ENCODE data around the gene NUDT17. TPM values are rescaled to one million over a fixed set of nuclear protein-coding genes. Genes with fewer than 3 reads are reported as not detected.

The NUDT17 gene
- total and polyA plus RNA-seq, 2 of the 8 experiments (the other 6 are each of a cell fraction or from before 2014, with no cell fraction given), result 2.7 to 4.1 TPM

DNA sequence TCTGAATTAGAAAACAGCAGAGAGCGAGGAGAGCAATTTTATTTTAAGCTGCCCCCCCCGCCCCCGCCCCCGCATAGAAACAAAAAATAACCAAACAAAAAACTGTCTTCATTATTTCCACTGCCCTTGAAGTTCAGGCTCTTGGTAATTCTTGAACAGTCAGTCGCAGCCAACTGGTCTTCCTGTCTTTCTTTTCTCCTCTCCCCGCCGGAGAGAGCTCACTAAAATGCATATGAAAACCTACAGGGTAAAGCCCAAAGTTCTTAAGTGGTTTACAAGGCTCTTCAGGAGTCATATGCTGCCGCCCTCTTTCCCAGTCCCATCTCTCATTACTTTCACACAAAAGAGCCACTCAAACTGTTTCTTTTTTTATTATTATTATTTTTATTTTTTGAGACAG, 41.4 kb downstream of the NUDT17 start (continued):
- TF ChIP-seq, protein P1, sequence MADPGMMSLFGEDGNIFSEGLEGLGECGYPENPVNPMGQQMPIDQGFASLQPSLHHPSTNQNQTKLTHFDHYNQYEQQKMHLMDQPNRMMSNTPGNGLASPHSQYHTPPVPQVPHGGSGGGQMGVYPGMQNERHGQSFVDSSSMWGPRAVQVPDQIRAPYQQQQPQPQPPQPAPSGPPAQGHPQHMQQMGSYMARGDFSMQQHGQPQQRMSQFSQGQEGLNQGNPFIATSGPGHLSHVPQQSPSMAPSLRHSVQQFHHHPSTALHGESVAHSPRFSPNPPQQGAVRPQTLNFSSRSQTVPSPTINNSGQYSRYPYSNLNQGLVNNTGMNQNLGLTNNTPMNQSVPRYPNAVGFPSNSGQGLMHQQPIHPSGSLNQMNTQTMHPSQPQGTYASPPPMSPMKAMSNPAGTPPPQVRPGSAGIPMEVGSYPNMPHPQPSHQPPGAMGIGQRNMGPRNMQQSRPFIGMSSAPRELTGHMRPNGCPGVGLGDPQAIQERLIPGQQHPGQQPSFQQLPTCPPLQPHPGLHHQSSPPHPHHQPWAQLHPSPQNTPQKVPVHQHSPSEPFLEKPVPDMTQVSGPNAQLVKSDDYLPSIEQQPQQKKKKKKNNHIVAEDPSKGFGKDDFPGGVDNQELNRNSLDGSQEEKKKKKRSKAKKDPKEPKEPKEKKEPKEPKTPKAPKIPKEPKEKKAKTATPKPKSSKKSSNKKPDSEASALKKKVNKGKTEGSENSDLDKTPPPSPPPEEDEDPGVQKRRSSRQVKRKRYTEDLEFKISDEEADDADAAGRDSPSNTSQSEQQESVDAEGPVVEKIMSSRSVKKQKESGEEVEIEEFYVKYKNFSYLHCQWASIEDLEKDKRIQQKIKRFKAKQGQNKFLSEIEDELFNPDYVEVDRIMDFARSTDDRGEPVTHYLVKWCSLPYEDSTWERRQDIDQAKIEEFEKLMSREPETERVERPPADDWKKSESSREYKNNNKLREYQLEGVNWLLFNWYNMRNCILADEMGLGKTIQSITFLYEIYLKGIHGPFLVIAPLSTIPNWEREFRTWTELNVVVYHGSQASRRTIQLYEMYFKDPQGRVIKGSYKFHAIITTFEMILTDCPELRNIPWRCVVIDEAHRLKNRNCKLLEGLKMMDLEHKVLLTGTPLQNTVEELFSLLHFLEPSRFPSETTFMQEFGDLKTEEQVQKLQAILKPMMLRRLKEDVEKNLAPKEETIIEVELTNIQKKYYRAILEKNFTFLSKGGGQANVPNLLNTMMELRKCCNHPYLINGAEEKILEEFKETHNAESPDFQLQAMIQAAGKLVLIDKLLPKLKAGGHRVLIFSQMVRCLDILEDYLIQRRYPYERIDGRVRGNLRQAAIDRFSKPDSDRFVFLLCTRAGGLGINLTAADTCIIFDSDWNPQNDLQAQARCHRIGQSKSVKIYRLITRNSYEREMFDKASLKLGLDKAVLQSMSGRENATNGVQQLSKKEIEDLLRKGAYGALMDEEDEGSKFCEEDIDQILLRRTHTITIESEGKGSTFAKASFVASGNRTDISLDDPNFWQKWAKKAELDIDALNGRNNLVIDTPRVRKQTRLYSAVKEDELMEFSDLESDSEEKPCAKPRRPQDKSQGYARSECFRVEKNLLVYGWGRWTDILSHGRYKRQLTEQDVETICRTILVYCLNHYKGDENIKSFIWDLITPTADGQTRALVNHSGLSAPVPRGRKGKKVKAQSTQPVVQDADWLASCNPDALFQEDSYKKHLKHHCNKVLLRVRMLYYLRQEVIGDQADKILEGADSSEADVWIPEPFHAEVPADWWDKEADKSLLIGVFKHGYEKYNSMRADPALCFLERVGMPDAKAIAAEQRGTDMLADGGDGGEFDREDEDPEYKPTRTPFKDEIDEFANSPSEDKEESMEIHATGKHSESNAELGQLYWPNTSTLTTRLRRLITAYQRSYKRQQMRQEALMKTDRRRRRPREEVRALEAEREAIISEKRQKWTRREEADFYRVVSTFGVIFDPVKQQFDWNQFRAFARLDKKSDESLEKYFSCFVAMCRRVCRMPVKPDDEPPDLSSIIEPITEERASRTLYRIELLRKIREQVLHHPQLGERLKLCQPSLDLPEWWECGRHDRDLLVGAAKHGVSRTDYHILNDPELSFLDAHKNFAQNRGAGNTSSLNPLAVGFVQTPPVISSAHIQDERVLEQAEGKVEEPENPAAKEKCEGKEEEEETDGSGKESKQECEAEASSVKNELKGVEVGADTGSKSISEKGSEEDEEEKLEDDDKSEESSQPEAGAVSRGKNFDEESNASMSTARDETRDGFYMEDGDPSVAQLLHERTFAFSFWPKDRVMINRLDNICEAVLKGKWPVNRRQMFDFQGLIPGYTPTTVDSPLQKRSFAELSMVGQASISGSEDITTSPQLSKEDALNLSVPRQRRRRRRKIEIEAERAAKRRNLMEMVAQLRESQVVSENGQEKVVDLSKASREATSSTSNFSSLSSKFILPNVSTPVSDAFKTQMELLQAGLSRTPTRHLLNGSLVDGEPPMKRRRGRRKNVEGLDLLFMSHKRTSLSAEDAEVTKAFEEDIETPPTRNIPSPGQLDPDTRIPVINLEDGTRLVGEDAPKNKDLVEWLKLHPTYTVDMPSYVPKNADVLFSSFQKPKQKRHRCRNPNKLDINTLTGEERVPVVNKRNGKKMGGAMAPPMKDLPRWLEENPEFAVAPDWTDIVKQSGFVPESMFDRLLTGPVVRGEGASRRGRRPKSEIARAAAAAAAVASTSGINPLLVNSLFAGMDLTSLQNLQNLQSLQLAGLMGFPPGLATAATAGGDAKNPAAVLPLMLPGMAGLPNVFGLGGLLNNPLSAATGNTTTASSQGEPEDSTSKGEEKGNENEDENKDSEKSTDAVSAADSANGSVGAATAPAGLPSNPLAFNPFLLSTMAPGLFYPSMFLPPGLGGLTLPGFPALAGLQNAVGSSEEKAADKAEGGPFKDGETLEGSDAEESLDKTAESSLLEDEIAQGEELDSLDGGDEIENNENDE (IDR thresholded peaks at IDR 0.05; ENCODE audit: insufficient replicate concordance, low read length), result no peak
- no peak for TF ChIP-seq RNF2 (IDR thresholded peaks at IDR 0.05; ENCODE audit: borderline replicate concordance, low read depth, low read length, missing control alignments, poor library complexity, severe bottlenecking)
- no peak for TF ChIP-seq FOSL1 (IDR thresholded peaks at IDR 0.05; ENCODE audit: insufficient read depth, low read depth, low read length)
- TF ChIP-seq KDM5A (IDR thresholded peaks at IDR 0.05; ENCODE audit: low read length), result no peak
- TF ChIP-seq SP4 (IDR thresholded peaks at IDR 0.05; ENCODE audit: low read length), result no peak
- no peak for TF ChIP-seq SP1 (IDR thresholded peaks at IDR 0.05; ENCODE audit: low read depth, low read length)
- TF ChIP-seq EZH2 (IDR thresholded peaks at IDR 0.05; ENCODE audit: low read depth, low read length, severe bottlenecking), result no peak
- no peak for TF ChIP-seq EGR1 (IDR thresholded peaks at IDR 0.05; ENCODE audit: borderline replicate concordance, low read depth, low read length)
